Natural killer cell treated with Interleukin-12 subunit alpha and Interleukin-12 subunit beta and Interleukin-15 and Interleukin-18, amount 100 ng/mL, for 72 hours (primary cell): Measurements from ENCODE around the gene CBX3. TPM values are rescaled to one million over a fixed set of nuclear protein-coding genes. Genes with fewer than 3 reads are reported as not detected.

Experiments
- ATAC-seq, 2 donors: fragments of 150-1000 bp; cut with Tn5 transposase in 1 of 2; sonication (Bioruptor Pico), chemical (Tn5 transposase) in 1 of 2; 2 replicates each; pipeline ENCODE4 v1.10.0; 2021
- DNase-seq: peaks from one replicate; pipeline ENCODE4 v3.0.0; 2022; ENCODE audit warnings: low spot score
- H3K27ac Mint-ChIP-seq, 2 donors: 1 replicate in 1 of 2; 2 replicates in 1 of 2; pipeline ENCODE4 v1.8.0; 2022; ENCODE audit warnings: mixed read lengths in 2 of 2, mild to moderate bottlenecking in 1 of 2, moderate library complexity in 1 of 2
- H3K27me3 Mint-ChIP-seq, 2 donors: 1 replicate in 1 of 2; 2 replicates in 1 of 2; pipeline ENCODE4 v1.8.0; 2022; ENCODE audit warnings: mixed read lengths in 2 of 2
- H3K36me3 Mint-ChIP-seq: one replicate; pipeline ENCODE4 v1.8.0; 2022; ENCODE audit warnings: mixed read lengths
- H3K4me1 Mint-ChIP-seq, 2 donors: 1 replicate in 1 of 2; 2 replicates in 1 of 2; pipeline ENCODE4 v1.8.0; 2022; ENCODE audit warnings: low read depth in 2 of 2, mixed read lengths in 2 of 2, mild to moderate bottlenecking in 1 of 2
- H3K4me3 Mint-ChIP-seq: one replicate; pipeline ENCODE4 v1.8.0; 2022; ENCODE audit warnings: mixed read lengths
- H3K9me3 Mint-ChIP-seq: 2 replicates; pipeline ENCODE4 v1.8.0; 2022; ENCODE audit warnings: mixed read lengths
- total RNA-seq, 2 donors: library from RNA; stranded (reverse); gene quantifications; one replicate each; pipeline ENCODE4 v1.2.3, GENCODE V29; 2022

CBX3 gene
- total RNA-seq, 2 donors from 2014 or later = 184 to 218 TPM

- H3K9me3 Mint-ChIP-seq = no peaks in the 10 kb centered on the region
- H3K27me3 Mint-ChIP-seq = no peaks in the 10 kb centered on the region
- no peak for DNase-seq
- ATAC-seq = no peak
- H3K27ac Mint-ChIP-seq = peak overlapping the region; percentile 100
- peak overlapping the region; percentile 100 for H3K4me3 Mint-ChIP-seq
- H3K36me3 Mint-ChIP-seq = peaks cover 86% of the 10 kb centered on the region
- H3K4me1 Mint-ChIP-seq = peaks cover 71 to 72% of the 10 kb centered on the region in 2 donors
Observed at GRCh38 chr7:26195867-26196657, 5.5 kb upstream of the CBX3 start.

GRCh38 chr7:26197153-26198115 lies 4.1 kb upstream of the CBX3 start:
- peaks cover 59 to 63% of the 10 kb centered on the region in 2 donors for H3K4me1 Mint-ChIP-seq
- no peaks in the 10 kb centered on the region for H3K27me3 Mint-ChIP-seq
- DNase-seq = no peak
- ATAC-seq = no peak
- no peaks in the 10 kb centered on the region for H3K9me3 Mint-ChIP-seq
- H3K36me3 Mint-ChIP-seq = peaks cover 75% of the 10 kb centered on the region
- H3K4me3 Mint-ChIP-seq = peak overlapping the region; percentile 100
- H3K27ac Mint-ChIP-seq = peak overlapping the region; percentile 100

- H3K4me1 Mint-ChIP-seq = peaks cover 57 to 58% of the 10 kb centered on the region in 2 donors
- H3K36me3 Mint-ChIP-seq = peaks cover 75% of the 10 kb centered on the region
Observed at GRCh38 chr7:26198133-26198780, 3.3 kb upstream of the CBX3 start.

DNA sequence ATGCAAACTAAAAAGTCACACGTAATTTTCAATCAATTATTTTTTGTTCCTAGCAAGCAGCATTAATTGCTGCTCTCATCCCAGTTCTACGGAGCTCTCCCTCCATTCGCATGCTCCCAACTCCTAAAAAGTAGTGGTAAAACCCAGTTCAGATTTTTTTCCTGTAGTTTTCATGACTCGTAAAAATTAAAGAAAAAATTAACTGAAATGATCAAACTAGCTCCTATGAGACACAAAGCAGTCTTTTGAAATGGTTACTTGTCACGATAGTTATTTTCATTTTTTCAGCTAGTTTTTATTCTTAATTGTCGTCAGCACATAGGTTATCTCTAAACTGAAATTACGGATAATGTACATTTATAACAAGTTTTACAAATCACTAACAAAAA lies 2.8 kb upstream of the CBX3 start:
- Mint-ChIP-seq H3K9me3 (no peaks in the 10 kb centered on the region), H3K4me3 (peak overlapping the region; percentile 100), H3K27me3 (no peaks in the 10 kb centered on the region), H3K36me3 (peaks cover 73% of the 10 kb centered on the region), H3K4me1 (peaks cover 54 to 58% of the 10 kb centered on the region in 2 donors), H3K27ac (peak overlapping the region; percentile 100)
- ATAC-seq (no peak), DNase-seq (no peak)

More at GRCh38 chr7:26198133-26198780, 3.3 kb upstream of the CBX3 start:
- DNase-seq (no peak), ATAC-seq (no peak)
- peak overlapping the region; percentile 100 for H3K27ac Mint-ChIP-seq
- H3K9me3 Mint-ChIP-seq = no peaks in the 10 kb centered on the region
- no peaks in the 10 kb centered on the region for H3K27me3 Mint-ChIP-seq
- peak overlapping the region; percentile 100 for H3K4me3 Mint-ChIP-seq

DNA sequence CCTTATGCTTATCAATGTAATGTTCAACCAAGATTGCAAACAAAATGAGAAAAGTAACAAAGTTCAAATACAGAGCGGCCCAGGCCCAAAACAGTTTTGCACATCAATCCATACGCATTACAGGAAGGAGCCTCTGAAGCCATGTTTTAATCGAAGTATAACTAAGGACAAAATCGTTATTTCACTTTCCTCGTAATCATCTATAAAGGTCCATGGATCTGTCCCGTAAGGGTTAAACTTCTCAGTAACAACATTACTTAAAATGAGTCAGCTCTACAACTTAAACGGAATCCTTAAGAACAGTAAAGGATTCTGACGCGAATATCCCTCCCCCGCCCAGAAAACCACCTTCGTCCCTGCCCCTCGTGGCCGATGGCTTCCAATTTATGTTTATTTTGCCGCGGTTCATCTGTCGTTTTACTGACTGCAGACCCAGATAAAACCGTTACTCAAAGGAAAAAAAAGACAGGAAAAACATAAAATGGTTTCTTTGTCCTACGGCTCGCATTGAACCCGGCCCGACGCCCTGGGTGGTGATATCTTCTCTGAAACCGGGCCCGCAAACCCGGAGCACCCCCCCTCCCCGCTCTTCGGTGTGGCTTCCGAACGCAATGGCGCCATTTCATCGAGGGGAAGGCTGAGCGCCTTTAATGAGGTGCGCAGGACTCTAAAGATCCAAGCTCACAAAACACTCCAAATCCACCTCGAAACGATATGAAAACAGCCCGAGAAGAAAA lies 2.1 kb upstream of the CBX3 start:
- Mint-ChIP-seq H3K4me3 (peak overlapping the region; percentile 100), H3K36me3 (peaks cover 75% of the 10 kb centered on the region), H3K27me3 (no peaks in the 10 kb centered on the region), H3K4me1 (peaks cover 52 to 58% of the 10 kb centered on the region in 2 donors), H3K27ac (peak overlapping the region; percentile 100), H3K9me3 (no peaks in the 10 kb centered on the region)
- ATAC-seq (no peak), DNase-seq (peak; percentile 73)

DNA sequence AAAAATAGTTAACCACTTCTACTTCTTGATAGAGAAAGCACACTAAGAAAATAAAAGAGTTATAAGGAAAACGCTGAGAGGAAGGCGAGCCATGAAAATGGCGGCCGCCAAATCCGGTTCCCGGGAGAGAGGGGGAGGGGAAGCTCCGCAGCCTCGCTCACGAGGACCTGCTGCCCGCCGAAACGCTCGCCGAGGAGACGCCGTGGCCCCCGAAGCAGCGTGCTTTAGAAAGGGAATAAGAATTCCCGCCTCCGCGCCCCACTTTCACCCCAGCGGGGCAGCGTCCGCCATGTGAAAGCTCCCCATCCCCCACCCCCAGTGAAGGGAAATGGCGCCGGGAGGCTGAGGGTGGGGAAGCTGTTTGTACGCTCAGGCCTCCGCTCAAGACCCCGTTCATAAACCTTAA lies 1.5 kb upstream of the CBX3 start:
- no peaks in the 10 kb centered on the region for H3K27me3 Mint-ChIP-seq
- peak overlapping the region; percentile 100 for H3K27ac Mint-ChIP-seq
- peaks cover 79% of the 10 kb centered on the region for H3K36me3 Mint-ChIP-seq
- DNase-seq = peak; percentile 81
- peaks cover 53 to 61% of the 10 kb centered on the region in 2 donors for H3K4me1 Mint-ChIP-seq
- peak overlapping the region; percentile 100 for H3K4me3 Mint-ChIP-seq
- H3K9me3 Mint-ChIP-seq = no peaks in the 10 kb centered on the region
- ATAC-seq = peak; percentile 18 to 54

DNA sequence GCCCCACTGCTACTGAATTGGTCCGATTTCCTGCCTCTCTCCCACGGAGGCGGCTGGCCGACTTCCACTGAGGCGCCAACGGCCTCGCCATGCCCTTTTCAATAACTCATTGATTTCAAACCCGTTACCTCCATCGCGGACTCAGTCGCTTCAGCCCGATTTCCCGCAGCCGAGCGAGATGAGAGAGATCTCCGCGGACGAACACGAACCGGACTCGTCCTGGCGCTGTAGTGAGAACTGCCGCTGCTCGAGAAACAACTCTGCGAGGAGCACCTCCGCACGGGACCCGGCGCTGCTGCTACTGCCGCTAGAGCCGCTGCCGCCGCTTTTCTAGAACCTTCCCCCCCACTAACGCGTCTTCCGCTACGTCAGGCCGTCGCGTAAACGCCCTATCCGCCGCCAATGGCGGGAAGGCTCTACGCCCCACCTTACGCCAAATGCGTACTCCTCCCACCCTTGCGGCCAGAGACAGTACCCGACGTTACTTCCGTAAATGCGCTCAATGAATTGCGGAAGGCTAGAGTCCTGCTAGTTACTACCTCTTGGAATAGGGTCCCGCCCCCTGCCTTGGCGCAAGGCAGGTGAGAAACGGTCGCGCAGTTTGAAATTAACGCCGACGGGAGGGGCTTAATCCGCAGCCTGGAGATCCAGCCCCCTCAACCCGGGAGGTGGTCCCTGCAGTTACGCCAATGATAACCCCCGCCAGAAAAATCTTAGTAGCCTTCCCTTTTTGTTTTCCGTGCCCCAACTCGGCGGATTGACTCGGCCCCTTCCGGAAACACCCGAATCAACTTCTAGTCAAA lies 900 bp upstream of the CBX3 start, which contains the start of gene HNRNPA2B1:
Gene HNRNPA2B1 (minus strand): TSS at position 303 of the 803 bp plus-strand sequence. CDS start 169 bp downstream, at position 134.
- Mint-ChIP-seq H3K27me3 (no peaks in the 10 kb centered on the region), H3K36me3 (peaks cover 78% of the 10 kb centered on the region), H3K9me3 (no peaks in the 10 kb centered on the region), H3K27ac (peak within 1 kb of the TSS; percentile 100), H3K4me3 (peak within 1 kb of the TSS; percentile 100), H3K4me1 (peaks cover 53 to 61% of the 10 kb centered on the region in 2 donors)
- ATAC-seq = peak; percentile 83
- peak; percentile 98 for DNase-seq

GRCh38 chr7:26202019-26202990 lies 760 bp downstream of the CBX3 start:
- peak overlapping the region; percentile 82 to 84 for H3K27ac Mint-ChIP-seq
- H3K4me1 Mint-ChIP-seq = peaks cover 44 to 61% of the 10 kb centered on the region in 2 donors
- no peaks in the 10 kb centered on the region for H3K27me3 Mint-ChIP-seq
- peaks cover 76% of the 10 kb centered on the region for H3K36me3 Mint-ChIP-seq
- peak overlapping the region; percentile 96 for H3K4me3 Mint-ChIP-seq
- DNase-seq (peak; percentile 76), ATAC-seq (peak in 1 of 2 donors; percentile 4)
- no peaks in the 10 kb centered on the region for H3K9me3 Mint-ChIP-seq

- ATAC-seq (no peak), DNase-seq (no peak)
- Mint-ChIP-seq H3K27me3 (no peaks in the 10 kb centered on the region), H3K4me3 (peak overlapping the region; percentile 96), H3K9me3 (no peaks in the 10 kb centered on the region), H3K36me3 (peaks cover 72% of the 10 kb centered on the region), H3K4me1 (peaks cover 43 to 58% of the 10 kb centered on the region in 2 donors), H3K27ac (peak overlapping the region; percentile 82 to 84)
Observed at GRCh38 chr7:26203016-26203415, 1.5 kb downstream of the CBX3 start.

DNA sequence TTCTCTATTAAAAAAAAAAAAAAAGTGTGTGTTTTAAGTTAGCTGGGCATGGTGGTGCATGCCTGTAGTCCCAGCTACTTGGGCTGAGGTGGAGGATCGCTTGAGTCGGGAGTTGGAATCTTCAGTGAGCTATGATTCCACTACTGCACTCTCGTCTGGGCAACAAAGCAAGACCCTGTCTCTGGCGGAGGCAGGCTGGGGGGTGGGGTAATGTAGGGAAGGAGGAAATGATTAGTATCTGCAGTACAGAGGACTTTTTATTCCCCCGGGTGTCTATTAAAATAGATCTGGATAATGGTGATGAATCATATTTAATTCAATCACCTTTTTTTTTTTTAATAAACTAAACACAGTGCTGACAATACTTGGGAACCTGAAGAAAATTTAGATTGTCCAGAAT lies 6.5 kb downstream of the CBX3 start:
- Mint-ChIP-seq H3K4me3 (no peak overlapping the region), H3K9me3 (no peaks in the 10 kb centered on the region), H3K27me3 (no peaks in the 10 kb centered on the region), H3K27ac (no peak overlapping the region), H3K36me3 (peaks cover 60% of the 10 kb centered on the region), H3K4me1 (peaks cover 29 to 54% of the 10 kb centered on the region in 2 donors)
- ATAC-seq = no peak
- no peak for DNase-seq

DNA sequence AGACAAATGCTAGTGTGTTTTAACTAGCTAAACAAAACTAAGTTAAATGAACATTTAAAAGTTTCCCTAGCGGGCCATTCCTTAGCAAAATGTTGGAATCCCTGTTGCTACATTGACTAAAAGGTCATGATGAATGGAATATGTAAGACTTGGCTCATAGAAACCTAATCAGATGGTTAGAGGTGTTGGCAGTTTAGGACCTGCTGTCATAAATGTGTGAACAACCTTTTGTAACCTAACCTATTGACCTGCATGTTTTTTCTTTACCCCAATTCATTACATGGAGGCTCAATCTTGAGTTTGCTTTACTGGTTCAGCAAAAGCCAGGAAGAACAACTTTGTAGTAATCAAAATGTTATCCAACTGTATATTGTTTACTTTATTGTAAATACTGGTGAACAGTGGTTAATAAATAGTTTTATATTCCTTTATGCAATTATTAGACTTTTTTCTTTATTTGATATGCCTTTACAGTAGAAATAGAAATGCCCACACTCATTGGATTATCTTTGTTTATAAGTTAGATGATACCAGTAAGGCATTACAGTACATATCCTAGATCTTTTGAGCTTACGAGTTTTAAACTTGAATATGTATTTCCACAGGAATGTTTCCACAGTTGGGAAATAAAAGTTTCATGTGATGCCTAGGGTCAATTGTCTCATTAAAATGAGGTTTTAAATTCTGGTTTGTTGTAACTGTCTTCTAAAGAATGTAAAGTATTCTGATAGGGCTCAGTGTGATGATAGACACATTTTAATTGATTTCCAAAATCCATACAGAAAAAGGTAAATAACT lies 11.6 kb downstream of the CBX3 start:
- Mint-ChIP-seq H3K36me3 (peaks cover 28% of the 10 kb centered on the region), H3K4me1 (peaks cover 26 to 33% of the 10 kb centered on the region in 2 donors)

More for the DNA sequence above, 11.6 kb downstream of the CBX3 start:
- H3K27me3 Mint-ChIP-seq = no peaks in the 10 kb centered on the region
- no peaks in the 10 kb centered on the region for H3K9me3 Mint-ChIP-seq
- ATAC-seq = no peak
- H3K4me3 Mint-ChIP-seq = no peak overlapping the region
- no peak overlapping the region for H3K27ac Mint-ChIP-seq
- no peak for DNase-seq
